Measurements from ENCODE around the gene LTBP4. TPM values are rescaled to one million over a fixed set of nuclear protein-coding genes. Genes with fewer than 3 reads are reported as not detected.

LTBP4 gene
- polyA plus RNA-seq, 1 of the 3 experiments (the other 2 are of a cell fraction), result 24.8 TPM

DNA sequence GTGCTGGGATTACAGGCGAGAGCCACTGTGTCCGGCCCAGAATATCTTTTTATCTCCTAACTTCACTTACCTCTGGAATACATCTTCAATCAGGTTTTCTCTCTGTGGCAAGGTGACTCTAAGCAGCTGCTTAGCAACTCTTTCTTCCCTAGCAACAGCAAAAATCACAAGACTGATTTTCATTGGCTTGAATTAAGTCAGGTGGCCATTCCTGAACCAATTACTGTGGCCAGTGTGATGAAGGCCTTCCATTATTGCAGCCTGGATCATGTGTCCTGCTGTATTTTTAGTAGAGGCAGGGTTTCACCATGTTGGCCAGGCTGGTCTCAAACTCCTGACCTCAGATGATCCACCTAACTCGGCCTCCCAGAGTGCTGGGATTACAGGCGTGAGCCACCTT is 9.0 kb upstream of the LTBP4 start:
- Histone ChIP-seq H3K9me3 (no peaks in the 10 kb centered on the region), H4K20me1 (ENCODE audit: insufficient read depth) (no peaks in the 10 kb centered on the region), H3K4me2 (no peak overlapping the region), H3K27me3 (ENCODE audit: insufficient read depth) (no peaks in the 10 kb centered on the region), H3F3A (replicated peaks; ENCODE audit: insufficient read depth) (peaks cover 8% of the 10 kb centered on the region), H2AFZ (ENCODE audit: low read depth) (no peak overlapping the region), H3K9ac (no peak overlapping the region), H3K4me3 (ENCODE audit: low read depth in 2 of 2, low read length in 1 of 2) (no peak overlapping the region), H3K79me2 (ENCODE audit: insufficient read depth) (no peaks in the 10 kb centered on the region), H3K27ac (ENCODE audit: low read depth in 2 of 2, low read length in 1 of 2) (no peak overlapping the region), H3K4me1 (ENCODE audit: control insufficient read depth in 1 of 2, insufficient read depth in 2 of 2, low read depth in 1 of 2, low read length in 1 of 2) (peaks cover 0 to under 1% of the 10 kb centered on the region in 2 experiments; a peak in 1 of 4 replicates), H3K9me2 (no peaks in the 10 kb centered on the region), H3K36me3 (replicated peaks in 1 of 2; ENCODE audit: control insufficient read depth in 1 of 2, insufficient read depth in 2 of 2, low read length in 1 of 2) (peaks cover 0 to 5% of the 10 kb centered on the region in 2 experiments)
- TF ChIP-seq RFX5 (IDR thresholded peaks at IDR 0.05; ENCODE audit: low read length), result peak; percentile 98
- TF ChIP-seq, protein P1, sequence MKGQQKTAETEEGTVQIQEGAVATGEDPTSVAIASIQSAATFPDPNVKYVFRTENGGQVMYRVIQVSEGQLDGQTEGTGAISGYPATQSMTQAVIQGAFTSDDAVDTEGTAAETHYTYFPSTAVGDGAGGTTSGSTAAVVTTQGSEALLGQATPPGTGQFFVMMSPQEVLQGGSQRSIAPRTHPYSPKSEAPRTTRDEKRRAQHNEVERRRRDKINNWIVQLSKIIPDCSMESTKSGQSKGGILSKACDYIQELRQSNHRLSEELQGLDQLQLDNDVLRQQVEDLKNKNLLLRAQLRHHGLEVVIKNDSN (IDR thresholded peaks at IDR 0.05; ENCODE audit: borderline replicate concordance, low read depth), result peak; percentile 80; the same call in 1 of the 2 replicates
- TF ChIP-seq, protein P2, sequence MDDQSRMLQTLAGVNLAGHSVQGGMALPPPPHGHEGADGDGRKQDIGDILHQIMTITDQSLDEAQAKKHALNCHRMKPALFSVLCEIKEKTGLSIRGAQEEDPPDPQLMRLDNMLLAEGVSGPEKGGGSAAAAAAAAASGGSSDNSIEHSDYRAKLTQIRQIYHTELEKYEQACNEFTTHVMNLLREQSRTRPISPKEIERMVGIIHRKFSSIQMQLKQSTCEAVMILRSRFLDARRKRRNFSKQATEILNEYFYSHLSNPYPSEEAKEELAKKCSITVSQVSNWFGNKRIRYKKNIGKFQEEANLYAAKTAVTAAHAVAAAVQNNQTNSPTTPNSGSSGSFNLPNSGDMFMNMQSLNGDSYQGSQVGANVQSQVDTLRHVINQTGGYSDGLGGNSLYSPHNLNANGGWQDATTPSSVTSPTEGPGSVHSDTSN (IDR thresholded peaks at IDR 0.05), result no peak
- no peak for TF ChIP-seq EZH2phosphoT487 (IDR thresholded peaks at IDR 0.05; ENCODE audit: borderline replicate concordance, low read depth)
- POLR2A ChIA-PET, result no interaction called here
- 91% methylated on average over 4 of the region's 4 CpGs for WGBS (ENCODE audit: low lambda C conversion rate)
- peak; percentile 58 for DNase-seq
- CTCF ChIA-PET, result no interaction called here

DNA sequence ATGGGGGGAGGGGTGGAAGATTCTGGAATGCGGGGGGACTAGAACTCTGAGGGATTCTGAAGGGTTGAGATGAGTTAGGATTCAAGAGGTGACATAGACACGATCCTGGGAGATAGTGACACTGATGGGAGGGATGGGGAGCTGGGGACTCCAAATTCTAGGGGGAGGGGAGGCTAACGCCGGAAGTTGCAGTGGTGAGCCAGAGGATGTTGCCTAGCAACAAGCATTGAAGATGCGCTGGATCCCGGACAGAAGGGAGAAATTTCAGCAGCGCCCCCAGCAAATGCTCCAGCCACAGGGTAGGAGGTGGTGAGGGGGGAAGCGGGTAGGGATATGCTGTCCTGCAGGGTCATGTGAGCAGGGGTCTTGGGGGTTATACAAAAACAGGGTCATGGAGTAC is 6.9 kb upstream of the LTBP4 start:
- H3K79me2 ChIP-seq (ENCODE audit: insufficient read depth), result no peaks in the 10 kb centered on the region
- H3K27ac ChIP-seq (ENCODE audit: low read depth in 2 of 2, low read length in 1 of 2), result no peak overlapping the region
- H3F3A ChIP-seq (replicated peaks; ENCODE audit: insufficient read depth), result peaks cover 19% of the 10 kb centered on the region
- ChIA-PET CTCF (interaction anchor here (0.7 to 1.7 kb wide), 8 partner anchors 9 to 137 kb away, joined by 3 to 6 read pairs (median 4); partner anchors contain the start of gene BLVRB), POLR2A (interaction anchor here (1.0 to 1.2 kb wide), 3 partner anchors 10 to 25 kb away, joined by 3 to 6 read pairs (median 3); no protein-coding TSS in a partner anchor)
- no peaks in the 10 kb centered on the region for H3K36me3 ChIP-seq (replicated peaks in 1 of 2; ENCODE audit: control insufficient read depth in 1 of 2, insufficient read depth in 2 of 2, low read length in 1 of 2)
- no peaks in the 10 kb centered on the region for H3K27me3 ChIP-seq (ENCODE audit: insufficient read depth)
- H3K4me1 ChIP-seq (ENCODE audit: control insufficient read depth in 1 of 2, insufficient read depth in 2 of 2, low read depth in 1 of 2, low read length in 1 of 2), result peaks cover 0 to 8% of the 10 kb centered on the region in 2 experiments; a peak in 2 of 4 replicates
- no peak overlapping the region for H3K4me3 ChIP-seq (ENCODE audit: low read depth in 2 of 2, low read length in 1 of 2)
- WGBS (ENCODE audit: low lambda C conversion rate), result 57% methylated on average over 7 of the region's 8 CpGs
- no peak overlapping the region for H3K9ac ChIP-seq
- H2AFZ ChIP-seq (ENCODE audit: low read depth), result no peak overlapping the region
- no peaks in the 10 kb centered on the region for H3K9me3 ChIP-seq
- H4K20me1 ChIP-seq (ENCODE audit: insufficient read depth), result no peaks in the 10 kb centered on the region; the same call in 1 of the 2 replicates
- no peaks in the 10 kb centered on the region for H3K9me2 ChIP-seq
- no peak for TF ChIP-seq RAD21 (IDR thresholded peaks at IDR 0.05; ENCODE audit: low read length)
- no peak for TF ChIP-seq MXI1 (IDR thresholded peaks at IDR 0.05; ENCODE audit: low read depth, low read length)
- no peak for TF ChIP-seq FOXM1 (IDR thresholded peaks at IDR 0.05; ENCODE audit: low read depth)
- no peak for TF ChIP-seq MEF2A (IDR thresholded peaks at IDR 0.05; ENCODE audit: borderline replicate concordance, low read depth)
- TF ChIP-seq EZH2phosphoT487 (IDR thresholded peaks at IDR 0.05; ENCODE audit: borderline replicate concordance, low read depth), result no peak
- no peak for TF ChIP-seq JUND (IDR thresholded peaks at IDR 0.05)
- TF ChIP-seq, protein P3, sequence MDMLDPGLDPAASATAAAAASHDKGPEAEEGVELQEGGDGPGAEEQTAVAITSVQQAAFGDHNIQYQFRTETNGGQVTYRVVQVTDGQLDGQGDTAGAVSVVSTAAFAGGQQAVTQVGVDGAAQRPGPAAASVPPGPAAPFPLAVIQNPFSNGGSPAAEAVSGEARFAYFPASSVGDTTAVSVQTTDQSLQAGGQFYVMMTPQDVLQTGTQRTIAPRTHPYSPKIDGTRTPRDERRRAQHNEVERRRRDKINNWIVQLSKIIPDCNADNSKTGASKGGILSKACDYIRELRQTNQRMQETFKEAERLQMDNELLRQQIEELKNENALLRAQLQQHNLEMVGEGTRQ (IDR thresholded peaks at IDR 0.05; ENCODE audit: borderline replicate concordance, low read depth, low read length), result no peak
- no peak for TF ChIP-seq NFIC (IDR thresholded peaks at IDR 0.05; ENCODE audit: borderline replicate concordance)
- no peak for TF ChIP-seq RFX5 (IDR thresholded peaks at IDR 0.05; ENCODE audit: low read length)
- TF ChIP-seq, protein P1 (IDR thresholded peaks at IDR 0.05; ENCODE audit: borderline replicate concordance, low read depth), result no peak
- no peak for TF ChIP-seq GABPA (IDR thresholded peaks at IDR 0.05; ENCODE audit: low read depth)
- TF ChIP-seq, protein P4, sequence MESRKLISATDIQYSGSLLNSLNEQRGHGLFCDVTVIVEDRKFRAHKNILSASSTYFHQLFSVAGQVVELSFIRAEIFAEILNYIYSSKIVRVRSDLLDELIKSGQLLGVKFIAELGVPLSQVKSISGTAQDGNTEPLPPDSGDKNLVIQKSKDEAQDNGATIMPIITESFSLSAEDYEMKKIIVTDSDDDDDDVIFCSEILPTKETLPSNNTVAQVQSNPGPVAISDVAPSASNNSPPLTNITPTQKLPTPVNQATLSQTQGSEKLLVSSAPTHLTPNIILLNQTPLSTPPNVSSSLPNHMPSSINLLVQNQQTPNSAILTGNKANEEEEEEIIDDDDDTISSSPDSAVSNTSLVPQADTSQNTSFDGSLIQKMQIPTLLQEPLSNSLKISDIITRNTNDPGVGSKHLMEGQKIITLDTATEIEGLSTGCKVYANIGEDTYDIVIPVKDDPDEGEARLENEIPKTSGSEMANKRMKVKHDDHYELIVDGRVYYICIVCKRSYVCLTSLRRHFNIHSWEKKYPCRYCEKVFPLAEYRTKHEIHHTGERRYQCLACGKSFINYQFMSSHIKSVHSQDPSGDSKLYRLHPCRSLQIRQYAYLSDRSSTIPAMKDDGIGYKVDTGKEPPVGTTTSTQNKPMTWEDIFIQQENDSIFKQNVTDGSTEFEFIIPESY (IDR thresholded peaks at IDR 0.05; ENCODE audit: borderline replicate concordance, low read depth), result no peak
- no peak for TF ChIP-seq CHD2 (IDR thresholded peaks at IDR 0.05; ENCODE audit: low read length, partially characterized antibody)
- TF ChIP-seq, protein P2 (IDR thresholded peaks at IDR 0.05), result no peak
- TF ChIP-seq TCF12 (IDR thresholded peaks at IDR 0.05), result no peak
- DNase-seq, result peak; percentile 56
- no peak overlapping the region for H3K4me2 ChIP-seq
